Stimulated activated CD8-positive, alpha-beta memory T cell treated with anti-CD3 and anti-CD28 coated beads, Interleukin-2, amount 100 ng/mL, for 48 hours (primary cell): ENCODE results near the gene PCDHA2.
"Not testable (repeated sequence)": the region's sequence is repeated elsewhere in the genome, so short reads cannot be mapped to it uniquely, and the experiment has no call there.

Experiments used
- DNase-seq, 2 donors: peaks; one replicate each; pipeline ENCODE4 v3.0.0-alpha.2; 2020; ENCODE audit warnings: low read depth in 2 of 2

The PCDHA2 gene

DNA sequence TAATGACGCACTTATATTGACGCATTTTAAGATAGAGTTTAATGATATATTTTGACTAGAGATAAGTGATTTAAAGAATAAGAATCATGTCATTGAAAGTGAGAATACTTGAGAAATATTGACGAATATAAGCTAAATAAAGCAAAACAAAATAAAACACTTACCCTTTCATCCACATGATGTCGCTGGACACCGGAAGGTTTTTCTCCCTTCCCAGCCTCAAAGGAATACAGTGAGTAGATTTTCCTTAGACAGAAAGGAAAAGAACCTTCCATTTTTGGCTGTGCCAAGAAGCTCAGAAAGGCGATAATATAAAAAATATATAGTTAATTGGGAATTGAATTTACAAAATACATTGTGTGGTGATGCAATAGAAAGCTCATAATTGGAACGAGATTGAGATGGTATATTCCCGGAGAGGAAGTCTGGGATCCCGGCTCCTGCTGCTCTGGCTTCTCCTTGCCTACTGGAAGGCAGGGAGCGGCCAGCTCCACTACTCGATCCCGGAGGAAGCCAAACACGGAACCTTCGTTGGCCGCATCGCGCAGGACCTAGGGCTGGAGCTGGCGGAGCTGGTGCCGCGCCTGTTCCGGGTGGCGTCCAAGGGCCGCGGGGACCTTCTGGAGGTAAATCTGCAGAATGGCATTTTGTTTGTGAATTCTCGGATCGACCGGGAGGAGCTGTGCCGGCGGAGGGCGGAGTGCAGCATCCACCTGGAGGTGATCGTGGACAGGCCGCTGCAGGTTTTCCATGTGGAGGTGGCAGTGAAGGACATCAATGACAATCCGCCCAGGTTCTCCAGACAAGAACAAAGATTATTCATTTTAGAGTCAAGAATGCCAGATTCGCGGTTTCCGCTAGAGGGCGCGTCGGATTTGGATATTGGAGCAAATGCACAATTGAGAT is 27.0 kb downstream of the PCDHA2 start, which contains the start of gene PCDHA5:
TSS of gene PCDHA5 (plus strand) at position 239 of the 906 bp plus-strand sequence.
- peak; percentile 23 to 24 for DNase-seq

DNA sequence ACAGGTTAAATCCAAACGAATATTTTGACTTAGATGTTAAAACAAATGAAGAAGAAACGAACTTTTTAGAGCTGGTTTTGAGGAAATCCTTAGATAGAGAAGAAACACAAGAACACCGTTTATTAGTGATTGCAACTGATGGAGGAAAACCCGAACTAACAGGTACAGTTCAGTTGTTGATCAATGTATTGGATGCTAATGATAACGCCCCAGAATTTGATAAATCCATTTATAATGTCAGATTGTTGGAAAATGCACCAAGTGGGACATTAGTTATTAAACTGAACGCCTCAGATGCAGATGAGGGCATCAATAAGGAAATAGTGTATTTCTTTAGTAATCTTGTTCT is 27.6 kb downstream of the PCDHA2 start:
- no peak for DNase-seq

DNA sequence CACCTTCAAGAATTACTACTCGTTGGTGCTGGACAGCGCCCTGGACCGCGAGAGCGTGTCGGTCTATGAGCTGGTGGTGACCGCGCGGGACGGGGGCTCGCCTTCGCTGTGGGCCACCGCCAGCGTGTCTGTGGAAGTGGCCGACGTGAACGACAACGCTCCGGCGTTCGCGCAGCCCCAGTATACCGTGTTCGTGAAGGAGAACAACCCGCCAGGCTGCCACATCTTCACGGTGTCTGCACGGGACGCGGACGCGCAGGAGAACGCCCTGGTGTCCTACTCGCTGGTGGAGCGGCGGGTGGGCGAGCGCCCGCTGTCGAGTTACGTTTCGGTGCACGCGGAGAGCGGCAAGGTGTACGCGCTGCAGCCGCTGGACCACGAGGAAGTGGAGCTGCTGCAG is 28.3 kb downstream of the PCDHA2 start:
- DNase-seq: not testable (repeated sequence)

DNA sequence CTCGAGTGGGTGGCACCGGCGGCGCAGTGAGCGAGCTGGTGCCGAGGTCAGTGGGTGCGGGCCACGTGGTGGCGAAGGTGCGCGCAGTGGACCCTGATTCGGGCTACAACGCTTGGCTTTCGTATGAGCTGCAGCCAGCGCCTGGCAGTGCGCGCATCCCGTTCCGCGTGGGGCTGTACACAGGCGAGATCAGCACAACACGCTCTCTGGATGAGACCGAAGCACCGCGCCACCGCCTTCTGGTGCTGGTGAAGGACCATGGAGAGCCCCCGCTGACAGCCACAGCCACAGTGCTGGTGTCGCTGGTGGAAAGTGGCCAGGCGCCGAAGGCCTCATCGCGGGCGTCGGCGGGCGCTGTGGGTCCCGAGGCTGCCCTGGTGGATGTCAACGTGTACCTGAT is 28.8 kb downstream of the PCDHA2 start:
- no peak for DNase-seq

DNA sequence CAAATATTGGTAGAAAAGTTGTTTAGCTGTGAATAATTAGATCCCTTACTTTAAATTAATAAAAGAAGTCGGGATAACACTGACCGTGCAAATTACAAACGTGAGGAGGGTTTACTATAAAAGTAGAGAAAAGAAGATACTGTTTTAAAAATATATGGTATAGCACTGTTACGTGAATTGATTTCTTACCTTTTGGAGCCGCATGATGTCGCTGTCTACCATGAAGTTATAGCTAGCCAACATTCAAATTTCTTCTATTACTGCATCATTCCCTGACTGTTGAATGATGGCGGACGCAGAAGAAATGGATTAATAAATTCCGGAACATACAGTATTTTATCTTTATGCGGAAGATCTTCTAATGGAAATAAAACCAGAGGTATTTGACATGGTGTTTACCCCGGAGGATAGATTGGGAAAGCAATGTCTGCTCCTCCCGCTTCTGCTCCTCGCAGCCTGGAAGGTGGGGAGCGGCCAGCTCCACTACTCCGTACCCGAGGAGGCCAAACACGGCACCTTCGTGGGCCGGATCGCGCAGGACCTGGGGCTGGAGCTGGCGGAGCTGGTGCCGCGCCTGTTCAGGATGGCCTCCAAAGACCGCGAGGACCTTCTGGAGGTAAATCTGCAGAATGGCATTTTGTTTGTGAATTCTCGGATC is 33.2 kb downstream of the PCDHA2 start, which contains the start of gene PCDHA6:
TSS of gene PCDHA6 (plus strand) at position 257 of the 658 bp plus-strand sequence. CDS start at position 389, 132 bp downstream.
- no peak for DNase-seq

DNA sequence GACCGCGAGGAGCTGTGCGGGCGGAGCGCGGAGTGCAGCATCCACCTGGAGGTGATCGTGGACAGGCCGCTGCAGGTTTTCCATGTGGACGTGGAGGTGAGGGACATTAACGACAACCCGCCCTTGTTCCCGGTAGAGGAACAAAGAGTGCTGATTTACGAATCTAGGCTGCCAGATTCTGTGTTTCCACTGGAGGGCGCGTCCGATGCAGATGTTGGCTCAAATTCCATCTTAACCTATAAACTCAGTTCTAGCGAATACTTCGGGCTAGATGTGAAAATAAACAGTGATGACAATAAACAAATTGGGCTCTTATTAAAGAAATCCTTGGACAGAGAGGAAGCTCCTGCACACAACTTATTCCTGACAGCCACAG is 33.7 kb downstream of the PCDHA2 start:
- DNase-seq: no peak

DNA sequence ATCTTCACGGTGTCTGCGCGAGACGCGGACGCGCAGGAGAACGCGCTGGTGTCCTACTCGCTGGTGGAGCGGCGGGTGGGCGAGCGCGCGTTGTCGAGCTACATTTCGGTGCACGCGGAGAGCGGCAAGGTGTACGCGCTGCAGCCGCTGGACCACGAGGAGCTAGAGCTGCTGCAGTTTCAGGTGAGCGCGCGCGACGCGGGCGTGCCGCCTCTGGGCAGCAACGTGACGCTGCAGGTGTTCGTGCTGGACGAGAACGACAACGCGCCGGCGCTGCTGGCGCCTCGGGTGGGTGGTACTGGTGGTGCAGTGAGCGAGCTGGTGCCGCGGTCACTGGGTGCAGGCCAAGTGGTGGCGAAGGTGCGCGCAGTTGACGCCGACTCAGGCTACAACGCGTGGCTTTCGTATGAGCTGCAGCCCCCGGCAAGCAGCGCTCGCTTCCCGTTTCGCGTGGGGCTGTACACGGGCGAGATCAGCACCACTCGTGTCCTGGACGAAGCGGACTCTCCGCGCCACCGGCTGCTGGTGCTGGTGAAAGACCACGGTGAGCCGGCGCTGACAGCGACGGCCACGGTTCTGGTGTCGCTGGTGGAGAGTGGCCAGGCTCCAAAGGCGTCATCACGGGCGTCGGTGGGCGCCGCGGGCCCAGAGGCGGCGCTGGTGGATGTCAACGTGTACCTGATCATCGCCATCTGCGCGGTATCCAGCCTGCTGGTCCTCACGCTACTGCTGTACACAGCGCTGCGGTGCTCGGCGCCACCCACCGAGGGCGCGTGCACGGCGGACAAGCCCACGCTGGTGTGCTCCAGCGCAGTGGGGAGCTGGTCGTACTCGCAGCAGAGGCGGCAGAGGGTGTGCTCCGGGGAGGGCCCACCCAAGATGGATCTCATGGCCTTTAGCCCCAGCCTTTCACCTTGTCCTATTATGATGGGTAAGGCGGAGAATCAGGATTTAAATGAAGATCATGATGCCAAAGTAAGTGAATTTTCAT is 35.2 kb downstream of the PCDHA2 start:
- DNase-seq: not testable (repeated sequence)

DNA sequence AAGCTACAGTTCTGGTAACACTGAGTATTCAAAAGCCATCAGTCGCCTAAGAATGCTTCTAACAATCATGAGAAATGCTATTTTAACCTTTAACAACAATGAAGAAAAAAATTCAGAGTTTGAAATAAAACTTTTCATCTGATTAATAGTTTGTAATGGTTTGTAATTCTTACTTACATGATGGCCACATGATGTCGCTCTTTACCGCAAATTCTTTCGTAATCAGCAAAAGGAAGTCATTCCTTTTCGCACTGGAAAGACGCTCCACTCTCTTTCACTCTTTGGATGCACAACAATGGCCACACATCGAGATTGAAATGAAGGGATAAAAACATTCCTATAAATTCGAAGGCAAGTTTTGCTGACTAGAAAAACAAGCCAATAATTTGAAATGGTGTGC is 39.3 kb downstream of the PCDHA2 start, which contains the start of gene PCDHA7:
TSS of gene PCDHA7 (plus strand) at position 277 of the 400 bp plus-strand sequence. CDS start at position 392, 115 bp downstream.
- no peak for DNase-seq

DNA sequence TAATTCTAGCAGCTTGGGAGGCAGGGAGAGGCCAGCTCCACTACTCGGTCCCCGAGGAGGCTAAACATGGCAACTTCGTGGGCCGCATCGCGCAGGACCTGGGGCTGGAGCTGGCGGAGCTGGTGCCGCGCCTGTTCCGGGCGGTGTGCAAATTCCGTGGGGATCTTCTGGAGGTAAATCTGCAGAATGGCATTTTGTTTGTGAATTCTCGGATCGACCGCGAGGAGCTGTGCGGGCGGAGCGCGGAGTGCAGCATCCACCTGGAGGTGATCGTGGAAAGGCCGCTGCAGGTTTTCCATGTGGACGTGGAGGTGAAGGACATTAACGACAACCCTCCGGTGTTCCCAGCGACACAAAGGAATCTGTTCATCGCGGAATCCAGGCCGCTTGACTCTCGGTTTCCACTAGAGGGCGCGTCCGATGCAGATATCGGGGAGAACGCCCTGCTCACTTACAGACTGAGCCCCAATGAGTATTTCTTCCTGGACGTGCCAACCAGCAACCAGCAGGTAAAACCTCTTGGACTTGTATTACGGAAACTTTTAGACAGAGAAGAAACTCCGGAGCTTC is 39.9 kb downstream of the PCDHA2 start:
- not testable (repeated sequence) for DNase-seq

DNA sequence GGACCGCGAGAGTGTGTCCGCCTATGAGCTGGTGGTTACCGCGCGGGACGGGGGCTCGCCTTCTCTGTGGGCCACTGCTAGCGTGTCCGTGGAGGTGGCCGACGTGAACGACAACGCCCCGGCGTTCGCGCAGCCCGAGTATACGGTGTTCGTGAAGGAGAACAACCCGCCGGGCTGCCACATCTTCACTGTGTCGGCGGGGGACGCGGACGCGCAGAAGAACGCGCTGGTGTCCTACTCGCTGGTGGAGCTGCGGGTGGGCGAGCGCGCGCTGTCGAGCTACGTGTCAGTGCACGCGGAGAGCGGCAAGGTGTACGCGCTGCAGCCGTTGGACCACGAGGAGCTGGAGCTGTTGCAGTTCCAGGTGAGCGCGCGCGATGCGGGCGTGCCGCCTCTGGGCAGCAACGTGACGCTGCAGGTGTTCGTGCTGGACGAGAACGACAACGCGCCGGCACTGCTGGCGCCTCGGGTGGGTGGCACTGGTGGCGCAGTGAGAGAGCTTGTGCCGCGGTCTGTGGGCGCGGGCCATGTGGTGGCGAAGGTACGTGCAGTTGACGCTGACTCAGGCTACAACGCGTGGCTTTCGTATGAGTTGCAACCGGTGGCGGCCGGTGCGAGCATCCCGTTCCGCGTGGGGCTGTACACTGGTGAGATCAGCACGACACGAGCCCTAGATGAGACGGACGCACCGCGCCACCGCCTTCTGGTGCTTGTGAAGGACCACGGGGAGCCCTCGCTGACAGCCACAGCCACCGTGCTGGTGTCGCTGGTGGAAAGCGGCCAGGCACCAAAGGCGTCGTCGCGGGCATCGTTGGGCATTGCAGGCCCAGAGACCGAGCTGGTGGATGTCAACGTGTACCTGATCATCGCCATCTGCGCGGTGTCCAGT is 41.2 kb downstream of the PCDHA2 start:
- no peak for DNase-seq

DNA sequence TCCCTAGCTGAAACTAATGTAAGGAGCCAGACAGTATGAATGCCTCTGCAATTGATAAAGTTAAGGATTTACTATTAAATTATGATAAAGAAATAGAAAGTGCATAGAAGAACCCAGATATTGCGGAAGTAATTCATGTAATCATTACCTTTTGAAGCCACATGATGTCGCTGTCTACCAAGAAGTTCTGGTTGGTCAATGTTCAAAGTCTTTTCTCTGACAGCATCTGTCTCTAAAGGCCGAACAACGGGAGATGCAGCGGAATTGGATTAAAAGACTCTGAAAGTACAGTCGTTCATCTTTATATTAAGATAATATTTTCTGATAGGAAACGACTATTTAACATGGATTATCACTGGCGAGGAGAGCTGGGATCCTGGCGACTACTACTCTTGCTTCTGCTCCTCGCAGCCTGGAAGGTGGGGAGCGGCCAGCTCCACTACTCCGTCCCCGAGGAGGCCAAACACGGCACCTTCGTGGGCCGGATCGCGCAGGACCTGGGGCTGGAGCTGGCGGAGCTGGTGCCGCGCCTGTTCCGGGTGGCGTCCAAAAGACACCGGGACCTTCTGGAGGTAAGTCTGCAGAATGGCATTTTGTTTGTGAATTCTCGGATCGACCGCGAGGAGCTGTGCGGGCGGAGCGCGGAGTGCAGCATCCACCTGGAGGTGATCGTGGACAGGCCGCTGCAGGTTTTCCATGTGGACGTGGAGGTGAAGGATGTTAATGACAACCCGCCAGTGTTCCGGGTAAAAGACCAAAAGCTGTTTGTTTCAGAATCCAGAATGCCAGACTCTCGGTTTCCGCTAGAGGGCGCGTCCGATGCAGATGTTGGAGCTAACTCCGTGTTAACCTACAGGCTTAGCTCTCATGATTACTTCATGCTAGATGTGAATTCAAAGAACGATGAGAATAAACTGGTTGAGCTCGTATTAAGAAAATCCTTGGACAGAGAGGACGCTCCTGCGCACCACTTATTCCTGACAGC is 46.6 kb downstream of the PCDHA2 start, which contains the start of gene PCDHA8:
TSS of gene PCDHA8 (plus strand) at position 210 of the 985 bp plus-strand sequence. CDS start at position 345, 135 bp downstream.
- DNase-seq: peak in 1 of 2 donors; percentile 9

DNA sequence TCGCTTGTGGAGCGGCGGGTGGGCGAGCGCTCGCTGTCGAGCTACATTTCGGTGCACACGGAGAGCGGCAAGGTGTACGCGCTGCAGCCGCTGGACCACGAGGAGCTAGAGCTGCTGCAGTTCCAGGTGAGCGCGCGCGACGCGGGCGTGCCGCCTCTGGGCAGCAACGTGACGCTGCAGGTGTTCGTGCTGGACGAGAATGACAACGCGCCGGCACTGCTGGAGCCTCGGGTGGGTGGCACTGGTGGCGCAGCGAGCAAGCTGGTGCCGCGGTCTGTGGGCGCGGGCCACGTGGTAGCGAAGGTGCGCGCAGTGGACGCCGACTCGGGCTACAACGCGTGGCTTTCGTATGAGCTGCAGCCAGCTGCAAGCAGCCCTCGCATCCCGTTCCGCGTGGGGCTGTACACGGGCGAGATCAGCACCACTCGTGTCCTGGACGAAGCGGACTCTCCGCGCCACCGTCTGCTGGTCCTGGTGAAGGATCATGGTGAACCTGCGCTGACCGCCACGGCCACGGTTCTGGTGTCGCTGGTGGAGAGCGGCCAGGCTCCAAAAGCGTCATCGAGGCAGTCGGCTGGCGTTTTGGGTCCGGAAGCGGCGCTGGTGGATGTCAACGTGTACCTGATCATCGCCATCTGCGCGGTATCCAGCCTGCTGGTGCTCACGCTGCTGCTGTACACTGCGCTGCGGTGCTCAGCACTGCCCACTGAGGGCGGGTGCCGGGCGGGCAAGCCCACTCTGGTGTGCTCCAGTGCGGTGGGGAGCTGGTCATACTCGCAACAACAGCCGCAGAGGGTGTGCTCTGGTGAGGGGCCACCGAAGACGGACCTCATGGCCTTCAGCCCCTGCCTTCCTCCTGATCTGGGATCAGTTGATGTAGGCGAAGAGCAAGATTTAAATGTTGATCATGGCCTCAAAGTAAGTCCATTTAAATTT is 48.4 kb downstream of the PCDHA2 start:
- no peak for DNase-seq
